Heart left ventricle (tissue), 16 donors: ENCODE data around the gene TTN. TPM values are rescaled to one million over a fixed set of nuclear protein-coding genes. Genes with fewer than 3 reads are reported as not detected.

Experiments used
- ATAC-seq, 4 donors: fragments of 200-7000 bp; cut with Tn5 transposase; one replicate each; pipeline ENCODE4 v1.9.1; 2020 to 2022; ENCODE audit warnings: moderate library complexity in 4 of 4, mild to moderate bottlenecking in 3 of 4, moderate number of reproducible peaks in 1 of 4
- DNase-seq, 5 donors: peaks; one replicate each; pipeline ENCODE4 v3.0.0-alpha.2; 2020
- H3K27ac ChIP-seq, 12 donors: fragments of 200-600 bp; sonication (generic) in 4 of 12; one replicate each; pipeline versions ENCODE4 v1.5.0 to v1.8.0; 2016 to 2022; ENCODE audit warnings: mild to moderate bottlenecking in 2 of 12
- H3K27me3 ChIP-seq, 9 donors: fragments of 200-600 bp; sonication (generic) in 2 of 9; one replicate each; pipeline versions ENCODE4 v1.5.1 to v1.8.0; 2016 to 2022; ENCODE audit warnings: mild to moderate bottlenecking in 3 of 9
- H3K36me3 ChIP-seq, 9 donors: fragments of 200-600 bp; sonication (generic) in 2 of 9; one replicate each; pipeline versions ENCODE4 v1.5.0 to v1.8.0; 2018 to 2022; ENCODE audit warnings: mild to moderate bottlenecking in 2 of 9
- H3K4me1 ChIP-seq, 12 donors: fragments of 200-600 bp; sonication (generic) in 4 of 12; one replicate each; pipeline versions ENCODE4 v1.5.0 to v1.8.0; 2016 to 2022; ENCODE audit warnings: mild to moderate bottlenecking in 3 of 12
- H3K4me3 ChIP-seq, 12 donors: fragments of 200-600 bp; sonication (generic) in 4 of 12; one replicate each; pipeline versions ENCODE4 v1.5.0 to v1.8.0; 2017 to 2022; ENCODE audit warnings: mild to moderate bottlenecking in 9 of 12, moderate library complexity in 4 of 12
- H3K9me3 ChIP-seq, 12 donors: fragments of 200-600 bp; sonication (generic) in 4 of 12; one replicate each; pipeline versions ENCODE4 v1.5.0 to v1.8.0; 2016 to 2022; ENCODE audit warnings: mild to moderate bottlenecking in 1 of 12
- CTCF ChIP-seq, 12 donors: fragments of 200-600 bp; sonication (generic) in 4 of 12; IDR thresholded peaks; one replicate each; pipeline versions ENCODE4 v1.5.0 to v1.8.0; 2018 to 2022; ENCODE audit warnings: antibody characterized with exemption in 12 of 12, mild to moderate bottlenecking in 5 of 12
- POLR2A ChIP-seq, 2 donors: fragments of 450-650 bp; IDR thresholded peaks; one replicate each; pipeline ENCODE4 v1.6.1; 2017; ENCODE audit warnings: antibody characterized with exemption in 2 of 2, mild to moderate bottlenecking in 2 of 2, moderate library complexity in 2 of 2
- WGBS, 4 donors: extraction: QIAGEN DNeasy Blood & Tissue Kit in 2 of 4; methylation state at CpG; one replicate each; pipeline versions ENCODE4 v1.1.5 to v1.1.7; 2013 to 2018; 5-methylcytosine and 5-hydroxymethylcytosine counted together
- intact Hi-C, 10 donors: fragments of 100-400 bp; cut with DNase I; formaldehyde crosslinking; loops; one replicate each; pipeline versions ENCODE4 v1.11.1 to v1.14.2; 2022
- polyA plus RNA-seq, 2 donors: library from polyadenylated mRNA; stranded (reverse); fragments of 200-250 nt; gene quantifications; one replicate each; pipeline ENCODE4 v1.2.3, GENCODE V29; 2013
- total RNA-seq, 9 donors: library from RNA; depleted of rRNA in 2 of 9; stranded (reverse); fragments of >200 nt in 2 of 9; fragmentation: NEBNext Ultra II Directional in 3 of 9; extraction: Animal tissue kit (Norgen Biotek cat#: 25700) in 3 of 9; gene quantifications; one replicate each; pipeline versions ENCODE4 v1.1.0 to v1.2.4, GENCODE V29; 2016 to 2023
- donor health status: ischemic (EF 13 %, LVEDD 7.1; RV severe dilation, severe dysfunction).
- donor health status: healthy with polysubstance abuse.
- donor health status: DM: no; HTN: yes; CAD: no.
- donor health status: DM: no; HTN: no; CAD: no.
- donor health status: ischemic (EF 25% LVEDD 6.9; RV normal size, moderate dysfunction).
- donor health status: ischemic (EF 25% LVEDD 5.7; RV mildly dilated, moderate dysfunction).
- donor health status: healthy.
- donor health status: DM: yes; HTN: yes; CAD: no.
- donor health status: ischemic (EF 35%, LVEDD 5.7; RV mildly dilated, moderate dysfunction).
- donor health status: nonischemic (EF 11% LVEDD 7.7; RV severe dilation, severe dysfunction).
- donor health status: DM: yes; HTN: yes; CAD: no.
- donor health status: PGD.
- donor health status: ischemic (EF 29% LVEDD 5.4; RV normal size, mild dysfunction).
- donor health status: nonischemic (EF 23%, LVEDD 6.1; RV moderate dilation, normal function).

The TTN gene
- total and polyA plus RNA-seq, 11 donors, result 136 to 4,653 (median 3,379) TPM

GRCh38 chr2:178510384-178510783 is 296.8 kb downstream of the TTN start:
- ATAC-seq (peak; percentile 59 to 76 (median 74)), DNase-seq (no peak)
- no peaks in the 10 kb centered on the region for H3K27me3 ChIP-seq
- WGBS, 4 donors, result 63 to 73% (median 70%) methylated on average over 6 of the region's 6 CpGs
- intact Hi-C loops, result no loop called here
- no peak for TF ChIP-seq CTCF (IDR thresholded peaks at IDR 0.05)
- no peak for TF ChIP-seq POLR2A (IDR thresholded peaks at IDR 0.05)
- H3K4me3 ChIP-seq, result no peak overlapping the region
- no peak overlapping the region for H3K27ac ChIP-seq
- peaks cover 0 to 77% (median 31%) of the 10 kb centered on the region in 9 donors for H3K36me3 ChIP-seq
- H3K4me1 ChIP-seq, result no peaks in the 10 kb centered on the region
- no peaks in the 10 kb centered on the region for H3K9me3 ChIP-seq

GRCh38 chr2:178508646-178509045 is 298.6 kb downstream of the TTN start:
- DNase-seq (no peak), ATAC-seq (no peak)
- H3K4me3 ChIP-seq, result no peak overlapping the region
- no peaks in the 10 kb centered on the region for H3K27me3 ChIP-seq
- no peak overlapping the region for H3K27ac ChIP-seq
- H3K36me3 ChIP-seq, result peaks cover 0 to 87% (median 48%) of the 10 kb centered on the region in 9 donors
- H3K4me1 ChIP-seq, result no peaks in the 10 kb centered on the region
- intact Hi-C loops, result no loop called here
- no peaks in the 10 kb centered on the region for H3K9me3 ChIP-seq
- WGBS, 4 donors, result 89 to 100% (median 96%) methylated on average over 2 of the region's 2 CpGs
- TF ChIP-seq POLR2A (IDR thresholded peaks at IDR 0.05), result no peak
- TF ChIP-seq CTCF (IDR thresholded peaks at IDR 0.05), result no peak

- no peaks in the 10 kb centered on the region for H3K27me3 ChIP-seq
- no peaks in the 10 kb centered on the region for H3K4me1 ChIP-seq
- peaks cover 0 to 88% (median 58%) of the 10 kb centered on the region in 9 donors for H3K36me3 ChIP-seq
- no peaks in the 10 kb centered on the region for H3K9me3 ChIP-seq
- ATAC-seq (no peak), DNase-seq (no peak)
- TF ChIP-seq CTCF (IDR thresholded peaks at IDR 0.05), result no peak
- no peak for TF ChIP-seq POLR2A (IDR thresholded peaks at IDR 0.05)
- no peak overlapping the region for H3K27ac ChIP-seq
- intact Hi-C loops, result no loop called here
- WGBS, 4 donors, result 96 to 100% (median 99%) methylated on average over 1 of the region's 1 CpG
- no peak overlapping the region for H3K4me3 ChIP-seq
These were observed 300.3 kb downstream of the TTN start for GRCh38 chr2:178506949-178507348.

DNA sequence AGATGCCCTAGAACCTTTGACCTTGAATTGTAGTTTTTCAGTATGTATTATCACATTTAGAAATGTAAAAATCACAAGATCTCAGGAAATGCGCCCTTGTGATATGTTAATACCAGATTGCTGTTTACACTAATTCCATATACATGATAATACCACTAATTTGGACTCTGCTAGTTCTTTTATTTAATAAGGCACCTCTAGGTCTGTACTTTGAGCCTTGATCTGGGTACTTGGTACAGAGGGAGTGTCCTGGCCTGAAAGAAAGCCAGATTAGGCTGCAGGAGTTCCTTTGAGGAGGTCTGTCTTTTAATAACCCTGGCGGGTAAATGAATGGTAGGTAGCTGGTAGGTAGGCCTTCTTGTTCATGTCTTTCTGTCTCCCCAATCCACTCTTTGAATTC is 300.7 kb downstream of the TTN start:
- Histone ChIP-seq H3K4me1 (no peaks in the 10 kb centered on the region), H3K27ac (no peak overlapping the region), H3K4me3 (no peak overlapping the region), H3K27me3 (no peaks in the 10 kb centered on the region), H3K9me3 (no peaks in the 10 kb centered on the region), H3K36me3 (peaks cover 0 to 88% (median 58%) of the 10 kb centered on the region in 9 donors)
- intact Hi-C loops, result no loop called here
- no peak for ATAC-seq
- DNase-seq, result no peak
- TF ChIP-seq CTCF (IDR thresholded peaks at IDR 0.05), result no peak
- 97 to 99% (median 98%) methylated on average over 2 of the region's 2 CpGs for WGBS, 4 donors
